ENCODE measurements around the gene PGR.

PGR gene

DNA sequence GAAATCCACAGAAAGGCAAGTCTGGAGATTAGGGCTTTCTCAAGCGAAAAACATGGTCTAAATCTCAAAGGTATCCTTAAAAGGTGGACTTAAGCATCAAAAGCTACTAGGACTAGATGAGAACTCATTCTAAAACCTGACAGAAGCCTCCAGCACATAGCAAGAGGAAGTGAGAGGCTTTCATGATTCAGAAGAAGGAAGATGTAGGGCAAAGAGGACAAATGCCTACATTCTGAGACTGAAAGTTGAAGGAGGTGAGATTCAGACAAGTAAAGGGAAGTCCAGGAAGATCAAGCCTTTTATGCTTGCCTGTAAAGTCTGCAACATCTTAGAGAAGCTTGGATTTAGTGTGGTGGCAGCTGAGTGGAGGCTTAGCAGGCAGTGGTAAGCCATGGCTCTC is 98.9 kb downstream of the PGR start:
- no peaks in the 10 kb centered on the region for H3K27me3 ChIP-seq (ENCODE audit: low read depth, low read length)
- H3K4me2 ChIP-seq (ENCODE audit: low read length): peak overlapping the region; percentile 12; the same call in 1 of the 2 replicates
- H3K36me3 ChIP-seq (replicated peaks; ENCODE audit: low read depth, low read length): no peaks in the 10 kb centered on the region
- no peak for TF ChIP-seq EZH2phosphoT487 (IDR thresholded peaks at IDR 0.05; ENCODE audit: low read depth)
- TF ChIP-seq, protein P1, sequence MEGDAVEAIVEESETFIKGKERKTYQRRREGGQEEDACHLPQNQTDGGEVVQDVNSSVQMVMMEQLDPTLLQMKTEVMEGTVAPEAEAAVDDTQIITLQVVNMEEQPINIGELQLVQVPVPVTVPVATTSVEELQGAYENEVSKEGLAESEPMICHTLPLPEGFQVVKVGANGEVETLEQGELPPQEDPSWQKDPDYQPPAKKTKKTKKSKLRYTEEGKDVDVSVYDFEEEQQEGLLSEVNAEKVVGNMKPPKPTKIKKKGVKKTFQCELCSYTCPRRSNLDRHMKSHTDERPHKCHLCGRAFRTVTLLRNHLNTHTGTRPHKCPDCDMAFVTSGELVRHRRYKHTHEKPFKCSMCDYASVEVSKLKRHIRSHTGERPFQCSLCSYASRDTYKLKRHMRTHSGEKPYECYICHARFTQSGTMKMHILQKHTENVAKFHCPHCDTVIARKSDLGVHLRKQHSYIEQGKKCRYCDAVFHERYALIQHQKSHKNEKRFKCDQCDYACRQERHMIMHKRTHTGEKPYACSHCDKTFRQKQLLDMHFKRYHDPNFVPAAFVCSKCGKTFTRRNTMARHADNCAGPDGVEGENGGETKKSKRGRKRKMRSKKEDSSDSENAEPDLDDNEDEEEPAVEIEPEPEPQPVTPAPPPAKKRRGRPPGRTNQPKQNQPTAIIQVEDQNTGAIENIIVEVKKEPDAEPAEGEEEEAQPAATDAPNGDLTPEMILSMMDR (IDR thresholded peaks at IDR 0.05; ENCODE audit: low read depth, low read length): no peak
- H2AFZ ChIP-seq (ENCODE audit: low read depth, low read length): no peak overlapping the region
- H3K27ac ChIP-seq (ENCODE audit: low read length): no peak overlapping the region
- H3K79me2 ChIP-seq (ENCODE audit: low read length): no peaks in the 10 kb centered on the region
- no peaks in the 10 kb centered on the region for H4K20me1 ChIP-seq (ENCODE audit: insufficient read depth, low read length)
- H3K4me1 ChIP-seq (ENCODE audit: low read length): peaks cover 18% of the 10 kb centered on the region
- no peaks in the 10 kb centered on the region for H3K9me3 ChIP-seq (ENCODE audit: insufficient read depth, low read length)
- no peak overlapping the region for H3K9ac ChIP-seq (ENCODE audit: low read length)
- no peak overlapping the region for H3K4me3 ChIP-seq (ENCODE audit: low read length)

DNA sequence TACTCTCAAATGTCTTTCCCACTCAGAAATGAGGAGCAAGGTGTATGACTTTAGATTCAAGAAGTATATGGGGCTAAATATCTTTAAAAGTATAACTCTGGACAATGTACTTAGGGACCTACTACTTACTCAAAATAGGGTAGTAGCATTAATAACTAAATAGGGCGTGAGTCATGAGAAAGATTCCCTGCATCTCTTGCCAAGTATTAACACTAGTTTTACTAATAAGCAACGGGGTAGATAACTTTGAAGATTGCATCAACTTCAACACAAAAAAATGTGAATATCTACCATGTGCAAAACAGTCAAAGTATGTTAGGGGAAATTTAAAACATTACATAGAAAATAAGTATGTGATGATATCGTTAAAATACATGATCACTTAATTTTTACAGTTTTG is 99.6 kb downstream of the PGR start:
- Histone ChIP-seq H3K9me3 (ENCODE audit: insufficient read depth, low read length) (no peaks in the 10 kb centered on the region), H3K4me3 (ENCODE audit: low read length) (no peak overlapping the region), H2AFZ (ENCODE audit: low read depth, low read length) (no peak overlapping the region), H3K4me1 (ENCODE audit: low read length) (peaks cover 18% of the 10 kb centered on the region), H3K27me3 (ENCODE audit: low read depth, low read length) (no peaks in the 10 kb centered on the region), H3K27ac (ENCODE audit: low read length) (no peak overlapping the region), H3K79me2 (ENCODE audit: low read length) (no peaks in the 10 kb centered on the region), H3K36me3 (replicated peaks; ENCODE audit: low read depth, low read length) (no peaks in the 10 kb centered on the region), H3K9ac (ENCODE audit: low read length) (no peak overlapping the region), H4K20me1 (ENCODE audit: insufficient read depth, low read length) (no peaks in the 10 kb centered on the region), H3K4me2 (ENCODE audit: low read length) (no peak overlapping the region)
- TF ChIP-seq EZH2phosphoT487 (IDR thresholded peaks at IDR 0.05; ENCODE audit: low read depth): no peak
- TF ChIP-seq, protein P1 (IDR thresholded peaks at IDR 0.05; ENCODE audit: low read depth, low read length): no peak

DNA sequence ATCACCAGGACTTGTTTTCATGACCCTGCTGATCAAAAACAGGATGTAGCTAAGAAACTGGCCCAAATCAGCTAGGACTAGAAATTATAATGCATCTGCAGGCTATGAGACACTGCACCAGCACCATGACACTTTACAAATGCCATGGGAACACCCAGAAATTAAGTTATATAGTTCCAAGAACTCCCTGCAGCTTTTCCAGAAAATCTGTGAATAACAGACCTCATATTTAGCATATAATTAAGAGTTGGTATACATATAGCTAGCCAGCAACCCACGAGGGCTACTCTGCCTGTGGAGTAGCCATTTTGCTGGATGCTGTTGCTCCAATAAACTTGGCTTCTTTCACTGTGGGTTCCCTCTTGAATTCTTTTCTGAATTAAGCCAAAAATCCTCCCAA is 101.0 kb downstream of the PGR start:
- Histone ChIP-seq H3K9me3 (ENCODE audit: insufficient read depth, low read length) (no peaks in the 10 kb centered on the region), H3K9ac (ENCODE audit: low read length) (no peak overlapping the region), H3K4me3 (ENCODE audit: low read length) (no peak overlapping the region), H4K20me1 (ENCODE audit: insufficient read depth, low read length) (no peaks in the 10 kb centered on the region), H3K4me1 (ENCODE audit: low read length) (peaks cover 18% of the 10 kb centered on the region), H2AFZ (ENCODE audit: low read depth, low read length) (no peak overlapping the region), H3K4me2 (ENCODE audit: low read length) (no peak overlapping the region), H3K27ac (ENCODE audit: low read length) (no peak overlapping the region), H3K27me3 (ENCODE audit: low read depth, low read length) (no peaks in the 10 kb centered on the region), H3K36me3 (replicated peaks; ENCODE audit: low read depth, low read length) (no peaks in the 10 kb centered on the region), H3K79me2 (ENCODE audit: low read length) (no peaks in the 10 kb centered on the region)
- no peak for TF ChIP-seq EZH2phosphoT487 (IDR thresholded peaks at IDR 0.05; ENCODE audit: low read depth)
- TF ChIP-seq, protein P1 (IDR thresholded peaks at IDR 0.05; ENCODE audit: low read depth, low read length): no peak

DNA sequence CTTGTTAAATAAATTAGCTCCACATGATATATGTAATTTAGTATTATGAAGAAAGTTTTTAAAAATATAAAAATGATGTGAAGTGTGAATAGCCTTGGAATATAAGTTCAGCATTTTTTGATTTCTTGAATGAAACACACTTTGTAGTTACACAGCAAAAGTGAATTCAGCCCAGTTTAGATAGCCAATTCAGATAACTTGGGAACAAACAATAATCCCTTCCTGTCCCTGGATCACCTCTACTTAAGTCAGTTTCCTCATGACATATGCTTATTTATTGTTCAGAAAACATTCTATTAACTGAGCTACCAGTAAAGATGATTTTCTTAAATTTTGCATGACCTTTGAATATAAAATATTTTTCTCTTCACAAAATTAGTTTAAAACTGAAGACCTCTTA is 107.4 kb downstream of the PGR start:
- Histone ChIP-seq H3K27ac (ENCODE audit: low read length) (no peak overlapping the region), H3K36me3 (replicated peaks; ENCODE audit: low read depth, low read length) (no peaks in the 10 kb centered on the region), H2AFZ (ENCODE audit: low read depth, low read length) (no peak overlapping the region), H3K27me3 (ENCODE audit: low read depth, low read length) (no peaks in the 10 kb centered on the region), H3K9me3 (ENCODE audit: insufficient read depth, low read length) (no peaks in the 10 kb centered on the region), H4K20me1 (ENCODE audit: insufficient read depth, low read length) (no peaks in the 10 kb centered on the region), H3K4me1 (ENCODE audit: low read length) (no peaks in the 10 kb centered on the region), H3K4me2 (ENCODE audit: low read length) (no peak overlapping the region), H3K79me2 (ENCODE audit: low read length) (no peaks in the 10 kb centered on the region), H3K9ac (ENCODE audit: low read length) (no peak overlapping the region), H3K4me3 (ENCODE audit: low read length) (no peak overlapping the region)
- TF ChIP-seq, protein P1 (IDR thresholded peaks at IDR 0.05; ENCODE audit: low read depth, low read length): no peak
- no peak for TF ChIP-seq EZH2phosphoT487 (IDR thresholded peaks at IDR 0.05; ENCODE audit: low read depth)

Measured in OCI-LY3 (cell line).